Ishikawa (cell line): ENCODE measurements around the gene ADH6.

Experiments
- CEBPB ChIP-seq: IDR thresholded peaks from 2 replicates; pipeline ENCODE4 v1.6.1; 2012
- CREB1 ChIP-seq: IDR thresholded peaks from 2 replicates; pipeline ENCODE4 v1.6.1; 2012; ENCODE audit warnings: low read depth
- EGR1 ChIP-seq: IDR thresholded peaks from 2 replicates; pipeline ENCODE4 v1.6.1; 2012
- EP300 ChIP-seq: IDR thresholded peaks from 2 replicates; pipeline ENCODE4 v1.6.1; 2012; ENCODE audit warnings: borderline replicate concordance
- FOXM1 ChIP-seq: IDR thresholded peaks from 2 replicates; pipeline ENCODE4 v1.6.1; 2012; ENCODE audit warnings: low read depth, borderline replicate concordance
- NFIC ChIP-seq: IDR thresholded peaks from 2 replicates; pipeline ENCODE4 v1.6.1; 2012
- RAD21 ChIP-seq: IDR thresholded peaks from 2 replicates; pipeline ENCODE4 v1.6.1; 2012; ENCODE audit warnings: low read depth
- TAF1 ChIP-seq: IDR thresholded peaks from 2 replicates; pipeline ENCODE4 v1.6.1; 2012; ENCODE audit warnings: low read depth, mild to moderate bottlenecking
- TCF12 ChIP-seq: IDR thresholded peaks from 2 replicates; pipeline ENCODE4 v1.6.1; 2012; ENCODE audit warnings: low read depth
- TEAD4 ChIP-seq: IDR thresholded peaks from 2 replicates; pipeline ENCODE4 v1.6.1; 2012
- USF1 ChIP-seq: IDR thresholded peaks from 2 replicates; pipeline ENCODE4 v1.6.1; 2012
- YY1 ChIP-seq: IDR thresholded peaks from 2 replicates; pipeline ENCODE4 v1.6.1; 2012; ENCODE audit warnings: low read depth
- ZBTB7A ChIP-seq: IDR thresholded peaks from 2 replicates; pipeline ENCODE4 v1.6.1; 2012; ENCODE audit warnings: low read depth
- TF ChIP-seq, protein P1 (sequence below): IDR thresholded peaks from 2 replicates; pipeline ENCODE4 v1.6.1; 2012
- TF ChIP-seq, protein P2 (sequence below): IDR thresholded peaks from 2 replicates; pipeline ENCODE4 v1.6.1; 2012; ENCODE audit warnings: low read depth, mild to moderate bottlenecking

Gene ADH6

DNA sequence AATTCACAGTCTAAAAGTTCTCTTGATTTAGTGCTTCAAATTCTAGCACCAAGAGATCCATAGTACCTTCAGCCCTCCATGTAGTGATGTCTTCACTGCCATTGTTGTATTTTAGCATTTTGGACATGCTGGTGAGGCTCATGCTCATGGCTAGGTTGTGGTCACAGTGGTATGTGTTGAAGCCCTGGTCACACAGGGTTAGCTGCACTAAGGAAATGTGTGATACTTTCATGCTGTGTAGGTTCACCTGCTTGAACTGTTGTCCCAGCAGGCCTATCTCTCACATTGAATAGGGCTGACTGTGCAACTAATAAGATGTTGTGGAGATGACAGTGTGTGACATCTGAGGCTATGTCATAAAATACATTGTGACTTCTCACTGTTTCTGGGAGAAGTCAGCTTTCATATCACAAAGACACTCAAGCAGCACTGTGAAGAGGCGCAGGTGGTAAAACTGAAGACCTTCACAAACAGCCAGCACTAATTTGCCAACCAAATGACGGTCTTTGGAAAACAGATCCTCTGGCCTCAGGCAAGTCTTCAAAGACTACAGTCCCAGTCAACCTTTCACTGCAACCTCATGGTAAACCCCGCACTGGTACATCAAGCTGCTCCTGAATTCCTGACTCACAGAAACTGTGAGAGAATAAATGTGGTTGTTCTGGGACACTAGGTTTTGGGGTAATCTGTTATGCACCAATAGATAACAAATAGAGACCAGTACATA is 57.5 kb downstream of the ADH6 start:
- TF ChIP-seq, protein P1, sequence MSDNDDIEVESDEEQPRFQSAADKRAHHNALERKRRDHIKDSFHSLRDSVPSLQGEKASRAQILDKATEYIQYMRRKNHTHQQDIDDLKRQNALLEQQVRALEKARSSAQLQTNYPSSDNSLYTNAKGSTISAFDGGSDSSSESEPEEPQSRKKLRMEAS: no peak
- TF ChIP-seq, protein P2, sequence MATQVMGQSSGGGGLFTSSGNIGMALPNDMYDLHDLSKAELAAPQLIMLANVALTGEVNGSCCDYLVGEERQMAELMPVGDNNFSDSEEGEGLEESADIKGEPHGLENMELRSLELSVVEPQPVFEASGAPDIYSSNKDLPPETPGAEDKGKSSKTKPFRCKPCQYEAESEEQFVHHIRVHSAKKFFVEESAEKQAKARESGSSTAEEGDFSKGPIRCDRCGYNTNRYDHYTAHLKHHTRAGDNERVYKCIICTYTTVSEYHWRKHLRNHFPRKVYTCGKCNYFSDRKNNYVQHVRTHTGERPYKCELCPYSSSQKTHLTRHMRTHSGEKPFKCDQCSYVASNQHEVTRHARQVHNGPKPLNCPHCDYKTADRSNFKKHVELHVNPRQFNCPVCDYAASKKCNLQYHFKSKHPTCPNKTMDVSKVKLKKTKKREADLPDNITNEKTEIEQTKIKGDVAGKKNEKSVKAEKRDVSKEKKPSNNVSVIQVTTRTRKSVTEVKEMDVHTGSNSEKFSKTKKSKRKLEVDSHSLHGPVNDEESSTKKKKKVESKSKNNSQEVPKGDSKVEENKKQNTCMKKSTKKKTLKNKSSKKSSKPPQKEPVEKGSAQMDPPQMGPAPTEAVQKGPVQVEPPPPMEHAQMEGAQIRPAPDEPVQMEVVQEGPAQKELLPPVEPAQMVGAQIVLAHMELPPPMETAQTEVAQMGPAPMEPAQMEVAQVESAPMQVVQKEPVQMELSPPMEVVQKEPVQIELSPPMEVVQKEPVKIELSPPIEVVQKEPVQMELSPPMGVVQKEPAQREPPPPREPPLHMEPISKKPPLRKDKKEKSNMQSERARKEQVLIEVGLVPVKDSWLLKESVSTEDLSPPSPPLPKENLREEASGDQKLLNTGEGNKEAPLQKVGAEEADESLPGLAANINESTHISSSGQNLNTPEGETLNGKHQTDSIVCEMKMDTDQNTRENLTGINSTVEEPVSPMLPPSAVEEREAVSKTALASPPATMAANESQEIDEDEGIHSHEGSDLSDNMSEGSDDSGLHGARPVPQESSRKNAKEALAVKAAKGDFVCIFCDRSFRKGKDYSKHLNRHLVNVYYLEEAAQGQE: no peak
- TF ChIP-seq TAF1 (no peak), NFIC (no peak), YY1 (no peak), EP300 (no peak), CREB1 (no peak), TEAD4 (no peak), CEBPB (no peak), USF1 (no peak), RAD21 (no peak), TCF12 (no peak)

DNA sequence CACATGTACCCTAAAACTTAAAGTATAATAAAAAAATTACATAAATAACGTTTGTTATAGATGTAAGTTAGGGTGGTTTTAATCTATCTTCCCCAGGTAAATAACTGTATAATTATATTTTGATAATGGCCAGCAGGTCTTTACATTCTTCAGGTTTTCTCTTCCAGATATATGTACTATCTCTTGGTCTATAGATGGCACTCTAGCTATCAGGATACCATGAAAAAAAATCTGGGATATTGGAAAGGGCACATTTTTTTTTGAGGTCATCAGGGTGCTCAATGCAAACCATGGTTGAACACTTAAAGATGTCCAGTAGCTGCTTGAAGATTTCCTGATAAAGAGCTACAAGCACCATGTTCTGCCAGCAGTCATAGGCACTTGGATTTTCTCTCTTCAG is 59.3 kb downstream of the ADH6 start:
- TF ChIP-seq RAD21: peak; percentile 25; the same call in 1 of the 2 replicates
- TF ChIP-seq TCF12: no peak
- TF ChIP-seq CREB1: no peak

DNA sequence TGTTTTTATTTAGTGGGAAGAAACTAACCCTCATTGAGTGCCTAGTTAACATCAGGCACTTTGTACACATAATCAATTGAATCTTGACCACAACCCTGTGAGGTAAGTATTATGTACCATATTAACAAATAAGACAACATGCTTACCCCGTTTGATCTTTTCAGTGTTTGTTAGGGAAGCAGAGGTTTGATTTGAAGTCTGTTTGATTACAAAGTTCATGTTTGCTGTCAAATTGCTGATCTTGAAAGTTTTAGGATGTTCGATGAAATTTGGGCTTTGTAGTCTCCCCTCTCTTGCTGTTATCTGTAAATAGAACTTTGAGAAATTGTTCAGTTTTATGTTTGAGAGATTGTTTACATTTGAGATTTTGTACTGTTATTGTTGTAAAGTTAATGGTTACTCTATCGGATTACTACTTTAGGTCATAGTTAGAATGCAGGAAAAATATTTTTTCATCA is 61.5 kb downstream of the ADH6 start:
- TF ChIP-seq, protein P2: no peak
- TF ChIP-seq TEAD4 (no peak), YY1 (no peak), CEBPB (no peak), TCF12 (no peak), CREB1 (no peak), ZBTB7A (no peak), NFIC (no peak), TAF1 (no peak)
- TF ChIP-seq, protein P1: no peak

DNA sequence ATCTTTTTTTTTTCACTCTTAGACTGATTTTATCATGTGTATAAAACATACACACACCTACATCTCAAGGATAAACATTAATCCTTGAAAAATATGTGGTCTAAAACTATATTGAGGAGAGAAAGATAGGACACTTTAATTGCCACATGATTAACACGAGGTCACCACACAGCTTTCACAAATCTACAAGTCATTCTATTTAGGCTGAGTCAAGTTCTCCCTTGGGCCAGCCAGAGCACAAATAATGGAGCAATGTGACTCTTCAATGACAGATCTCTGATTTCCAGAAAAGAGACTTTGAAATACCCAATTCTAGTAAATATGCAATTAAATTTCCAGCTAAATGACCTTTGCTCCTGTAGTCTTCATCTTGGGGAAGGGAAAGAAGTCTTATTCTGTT is 62.1 kb downstream of the ADH6 start:
- TF ChIP-seq USF1: no peak
- TF ChIP-seq TEAD4: no peak
- no peak for TF ChIP-seq TCF12
- TF ChIP-seq ZBTB7A: no peak
- TF ChIP-seq EP300: no peak
- TF ChIP-seq FOXM1: no peak
- TF ChIP-seq CREB1: no peak
- TF ChIP-seq NFIC: no peak
- no peak for TF ChIP-seq CEBPB
- TF ChIP-seq EGR1: no peak
- no peak for TF ChIP-seq RAD21
- no peak for TF ChIP-seq YY1
- TF ChIP-seq, protein P1: no peak
- no peak for TF ChIP-seq TAF1
- TF ChIP-seq, protein P2: no peak
